Kidney (tissue), 14 donors: Measurements from ENCODE around the gene HDDC3. TPM values are rescaled to one million over a fixed set of nuclear protein-coding genes. Genes with fewer than 3 reads are reported as not detected.
A peak's percentile ranks its signal among the peaks of the same experiment; 100 is the strongest.
"Not testable (repeated sequence)": the region's sequence is repeated elsewhere in the genome, so short reads cannot be mapped to it uniquely, and the experiment has no call there.

Source experiments
- DNase-seq, 5 donors: peaks; one replicate each; pipeline ENCODE4 v3.0.0-alpha.2; 2013 to 2020
- FAIRE-seq: peaks from 2 replicates; lab custom pipeline; 2012; peaks lifted over from hg19 to GRCh38; lab: Jason Lieb, UNC
- H3K27ac ChIP-seq, 2 donors: one replicate each; pipeline ENCODE4 v1.7.0; 2013; ENCODE audit warnings: low read depth in 2 of 2, low read length in 2 of 2, inconsistent platforms in 1 of 2
- H3K27me3 ChIP-seq: one replicate; pipeline ENCODE4 v1.7.1; 2013; ENCODE audit warnings: low read length, inconsistent platforms; ENCODE audit not compliant: control insufficient read depth, insufficient read depth
- H3K36me3 ChIP-seq, 3 donors: one replicate each; pipeline versions ENCODE4 v1.7.0 to v1.7.1; 2013; ENCODE audit warnings: low read length in 3 of 3, control low read depth in 1 of 3, inconsistent platforms in 1 of 3; ENCODE audit not compliant: insufficient read depth in 3 of 3, control insufficient read depth in 2 of 3
- H3K4me1 ChIP-seq, 3 donors: one replicate each; pipeline versions ENCODE4 v1.7.0 to v1.7.1; 2013; ENCODE audit warnings: low read length in 3 of 3, inconsistent platforms in 1 of 3, low read depth in 1 of 3; ENCODE audit not compliant: control insufficient read depth in 2 of 3, insufficient read depth in 2 of 3
- H3K4me3 ChIP-seq, 3 donors: one replicate each; pipeline versions ENCODE4 v1.7.0 to v1.8.1; 2013; ENCODE audit warnings: low read length in 3 of 3, control low read depth in 1 of 3, inconsistent platforms in 1 of 3
- H3K9ac ChIP-seq, 3 donors: one replicate each; pipeline versions ENCODE4 v1.7.0 to v1.7.1; 2013; ENCODE audit warnings: low read length in 3 of 3, control low read depth in 1 of 3, inconsistent platforms in 1 of 3
- H3K9me3 ChIP-seq, 3 donors: one replicate each; pipeline versions ENCODE4 v1.7.0 to v1.7.1; 2013; ENCODE audit warnings: low read length in 3 of 3, control low read depth in 1 of 3, inconsistent platforms in 1 of 3; ENCODE audit not compliant: control insufficient read depth in 2 of 3, insufficient read depth in 1 of 3
- CTCF ChIP-seq: IDR thresholded peaks from 3 replicates; pipeline ENCODE4 v1.5.1; 2012; ENCODE audit warnings: mild to moderate bottlenecking, moderate library complexity, borderline replicate concordance; ENCODE audit not compliant: insufficient read depth; ENCODE audit errors: extremely low read depth
- intact Hi-C: fragments of 100-400 bp; cut with DNase I; formaldehyde crosslinking; loops from one replicate; pipeline ENCODE4 v1.11.1; 2022
- polyA plus RNA-seq: library from polyadenylated mRNA; stranded (reverse); fragments of 350-450 nt; fragmentation: Illumina TruSeq; extraction: RNeasy Lipid Tissue Mini Kit (QIAGEN cat#74804); gene quantifications from one replicate; pipeline ENCODE4 v1.2.3, GENCODE V29; 2014; ENCODE audit warnings: low read depth, low replicate concordance; ENCODE audit not compliant: insufficient read depth
- total RNA-seq: library from RNA; stranded (reverse); fragmentation: NEBNext Ultra II Directional; extraction: Animal tissue kit (Norgen Biotek cat#: 25700); gene quantifications from one replicate; pipeline ENCODE4 v1.2.1, GENCODE V29; 2021
- donor health status: control.
- donor health status: control.
- donor health status: control.
- donor health status: control.
- donor health status: control.
- donor health status: DM: yes; HTN: yes; CAD: no.
- donor health status: Normal renal cell carcinoma (clear cell type).

Gene HDDC3
- total and polyA plus RNA-seq, 2 donors from 2014 or later, result 15.5 to 47.3 TPM

- intact Hi-C loops, result no loop called here
- H3K4me1 ChIP-seq, result no peaks in the 10 kb centered on the region
- DNase-seq (no peak), FAIRE-seq (no peak)
- no peak overlapping the region for H3K27ac ChIP-seq
- H3K27me3 ChIP-seq, result no peaks in the 10 kb centered on the region
- H3K36me3 ChIP-seq, result peaks cover 0 to 15% (median 15%) of the 10 kb centered on the region in 3 donors
- no peaks in the 10 kb centered on the region for H3K9me3 ChIP-seq
- no peak overlapping the region for H3K4me3 ChIP-seq
- H3K9ac ChIP-seq, result no peak overlapping the region
- TF ChIP-seq CTCF, result no peak
Observed at GRCh38 chr15:90924375-90924774, 8.0 kb downstream of the HDDC3 start.

GRCh38 chr15:90922712-90923322 lies 9.5 kb downstream of the HDDC3 start:
- H3K4me3 ChIP-seq, H3K9me3 ChIP-seq, intact Hi-C loops, H3K27me3 ChIP-seq, FAIRE-seq, H3K9ac ChIP-seq, H3K27ac ChIP-seq, H3K4me1 ChIP-seq: not testable (repeated sequence)
- peak in 1 of 5 donors; percentile 25 for DNase-seq
- peaks cover 0 to 27% (median 22%) of the 10 kb centered on the region in 3 donors for H3K36me3 ChIP-seq

- TF ChIP-seq CTCF, result no peak
- H3K9ac ChIP-seq, result no peak overlapping the region
- H3K27me3 ChIP-seq, result no peaks in the 10 kb centered on the region
Observed at GRCh38 chr15:90921887-90922286, 10.5 kb downstream of the HDDC3 start.

GRCh38 chr15:90918835-90919234 lies 13.5 kb downstream of the HDDC3 start:
- H3K4me3 ChIP-seq, result no peak overlapping the region
- no peaks in the 10 kb centered on the region for H3K27me3 ChIP-seq
- intact Hi-C loops, result no loop called here
- H3K4me1 ChIP-seq, result no peaks in the 10 kb centered on the region
- no peak overlapping the region for H3K27ac ChIP-seq
- H3K36me3 ChIP-seq, result peaks cover 2 to 48% (median 39%) of the 10 kb centered on the region in 3 donors
- no peak overlapping the region for H3K9ac ChIP-seq
- FAIRE-seq, result no peak
- no peak for TF ChIP-seq CTCF
- DNase-seq, result no peak
- H3K9me3 ChIP-seq, result no peaks in the 10 kb centered on the region

More at GRCh38 chr15:90921887-90922286, 10.5 kb downstream of the HDDC3 start:
- DNase-seq, result no peak
- Histone ChIP-seq H3K4me3 (no peak overlapping the region), H3K4me1 (no peaks in the 10 kb centered on the region), H3K9me3 (no peaks in the 10 kb centered on the region), H3K36me3 (peaks cover 0 to 31% (median 28%) of the 10 kb centered on the region in 3 donors), H3K27ac (no peak overlapping the region)
- intact Hi-C loops, result no loop called here
- FAIRE-seq, result no peak
